ENCODE results near the gene WWOX. TPM values are rescaled to one million over a fixed set of nuclear protein-coding genes. Genes with fewer than 3 reads are reported as not detected.

The WWOX gene
- total and polyA plus RNA-seq, 2 of the 13 experiments (the other 11 are each of a cell fraction or from before 2014, with no cell fraction given), result 9.1 to 37.4 TPM

GRCh38 chr16:78333808-78334207 lies 234.4 kb downstream of the WWOX start:
- in situ Hi-C loops (cut with HindIII; ENCODE audit: extremely low pct_ligation_motif_present, low pct_unique_long_range_greater_than_20kb) (no loop called here), intact Hi-C loops (cut with micrococcal nuclease; ENCODE audit: unreplicated experiment) (no loop called here)
- no peak for TF ChIP-seq CHD2 (IDR thresholded peaks at IDR 0.05; ENCODE audit: low read depth, low read length)
- TF ChIP-seq ZNF143 (CRISPR knock-in tag; IDR thresholded peaks at IDR 0.05), result no peak
- no peak for TF ChIP-seq HOXD1 (CRISPR knock-in tag; IDR thresholded peaks at IDR 0.05)
- TF ChIP-seq SP4 (CRISPR knock-in tag; IDR thresholded peaks at IDR 0.05), result no peak
- TF ChIP-seq ZNF780A (CRISPR knock-in tag; IDR thresholded peaks at IDR 0.05), result no peak
- TF ChIP-seq ARID3A (IDR thresholded peaks at IDR 0.05; ENCODE audit: low read depth, low read length), result no peak
- no peak for TF ChIP-seq U2AF2 (IDR thresholded peaks at IDR 0.05; ENCODE audit: low read depth, low read length)
- TF ChIP-seq KDM4B (CRISPR knock-in tag; IDR thresholded peaks at IDR 0.05), result no peak
- TF ChIP-seq NFIC (IDR thresholded peaks at IDR 0.05; ENCODE audit: low read length), result no peak
- no peak for TF ChIP-seq ZNF326 (CRISPR knock-in tag; IDR thresholded peaks at IDR 0.05; ENCODE audit: borderline replicate concordance)
- TF ChIP-seq SMC3 (IDR thresholded peaks at IDR 0.05; ENCODE audit: low read length), result no peak
- H2AFZ ChIP-seq (ENCODE audit: low read length), result no peak overlapping the region
- H4K20me1 ChIP-seq (ENCODE audit: insufficient read depth, low read length), result no peaks in the 10 kb centered on the region
- ChIA-PET CTCF (ENCODE audit: low intra/inter-chr PET ratio, low total read pairs) (no interaction called here), POLR2A (no interaction called here)
- 93% methylated on average over 5 of the region's 5 CpGs for WGBS (ENCODE audit: low lambda C conversion rate)
- no peak overlapping the region for H3K27ac ChIP-seq (ENCODE audit: extremely low read length, insufficient read depth, low read length)
- no peak for FAIRE-seq
- H3K4me3 ChIP-seq (replicated peaks in 1 of 3; ENCODE audit: insufficient read depth in 1 of 3, low read depth in 2 of 3, low read length in 3 of 3), result no peak overlapping the region
- DNase-seq (ENCODE audit: low spot score), result no peak
- no peaks in the 10 kb centered on the region for H3K79me2 ChIP-seq (ENCODE audit: insufficient read depth, low read length)
- H3K4me2 ChIP-seq (ENCODE audit: low read depth, low read length), result no peak overlapping the region
- no peak overlapping the region for H3K9ac ChIP-seq (ENCODE audit: insufficient read depth, low read depth, low read length)
- H3K4me1 ChIP-seq (ENCODE audit: insufficient read depth, low read length), result peaks cover 14% of the 10 kb centered on the region
- no peak for ATAC-seq
- H3K27me3 ChIP-seq (ENCODE audit: control insufficient read depth in 1 of 2, insufficient read depth in 2 of 2, low read length in 2 of 2), result no peaks in the 10 kb centered on the region
- BruUV-seq (replicated peaks), result no TSS peak
- no peaks in the 10 kb centered on the region for H3K9me3 ChIP-seq (ENCODE audit: low read length)
- H3K36me3 ChIP-seq (replicated peaks in 1 of 2; ENCODE audit: control insufficient read depth in 1 of 2, insufficient read depth in 2 of 2, low read length in 2 of 2), result no peaks in the 10 kb centered on the region
